ENCODE results near the gene PLEKHJ1.
"Not testable (repeated sequence)": the region's sequence is repeated elsewhere in the genome, so short reads cannot be mapped to it uniquely, and the experiment has no call there.

Gene PLEKHJ1

DNA sequence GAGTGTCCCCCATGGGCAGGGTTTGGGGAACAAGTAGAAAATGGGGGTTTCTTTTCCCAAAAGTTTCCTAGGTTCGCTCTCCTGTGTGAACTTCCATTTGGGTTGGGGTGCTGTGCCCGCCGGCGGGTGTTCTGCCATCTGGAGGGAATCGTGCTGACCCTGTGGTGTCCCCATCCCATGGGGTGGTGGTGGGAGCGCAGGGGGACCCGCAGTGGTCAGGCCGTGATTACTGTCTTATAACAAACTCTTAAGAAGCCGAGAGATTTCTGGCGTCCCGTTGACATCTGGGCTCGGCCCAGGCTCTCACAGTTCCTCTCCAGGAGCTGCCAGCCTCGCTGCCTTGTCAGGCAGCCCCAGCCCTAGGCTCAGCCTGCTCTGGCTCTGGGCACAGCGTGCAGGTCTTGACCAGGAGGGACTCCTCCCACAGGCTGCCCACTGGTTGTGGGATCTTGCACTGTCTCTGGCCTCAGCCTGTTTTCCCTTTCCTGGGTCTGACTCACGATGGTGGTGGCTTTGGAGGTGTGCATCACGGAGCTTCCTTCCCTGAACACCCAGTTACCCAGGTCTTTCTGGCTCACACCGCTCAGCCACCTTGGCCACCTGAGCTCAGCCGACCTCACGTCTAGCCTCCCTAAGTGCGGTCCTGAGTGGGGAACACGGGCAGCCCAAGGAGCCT is 34.5 kb downstream of the PLEKHJ1 start:
- no peak for FAIRE-seq
- no peak for DNase-seq (ENCODE audit: insufficient read length, low spot score)

DNA sequence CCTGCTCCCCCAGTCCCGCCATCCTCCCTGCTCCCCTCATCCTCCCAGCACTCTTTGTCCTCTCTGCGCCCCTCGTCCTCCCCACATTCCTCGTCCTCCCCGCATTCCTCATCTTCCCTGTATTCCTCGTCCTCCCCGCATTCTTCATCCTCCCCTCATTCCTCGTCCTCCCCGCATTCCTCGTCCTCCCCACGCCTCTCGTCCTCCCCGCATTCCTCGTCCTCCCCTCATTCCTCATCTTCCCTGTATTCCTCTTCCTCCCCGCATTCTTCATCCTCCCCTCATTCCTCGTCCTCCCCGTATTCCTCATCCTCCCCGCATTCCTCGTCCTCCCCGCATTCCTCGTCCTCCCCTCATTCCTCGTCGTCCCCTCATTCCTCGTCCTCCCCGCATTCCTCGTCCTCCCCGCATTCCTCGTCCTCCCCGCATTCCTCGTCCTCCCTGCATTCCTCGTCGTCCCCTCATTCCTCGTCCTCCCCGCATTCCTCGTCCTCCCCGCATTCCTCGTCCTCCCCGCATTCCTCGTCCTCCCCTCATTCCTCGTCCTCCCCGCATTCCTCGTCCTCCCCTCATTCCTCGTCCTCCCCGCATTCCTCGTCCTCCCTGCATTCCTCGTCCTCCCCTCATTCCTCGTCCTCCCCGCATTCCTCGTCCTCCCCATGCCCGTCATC is 35.4 kb downstream of the PLEKHJ1 start:
- not testable (repeated sequence) for FAIRE-seq

DNA sequence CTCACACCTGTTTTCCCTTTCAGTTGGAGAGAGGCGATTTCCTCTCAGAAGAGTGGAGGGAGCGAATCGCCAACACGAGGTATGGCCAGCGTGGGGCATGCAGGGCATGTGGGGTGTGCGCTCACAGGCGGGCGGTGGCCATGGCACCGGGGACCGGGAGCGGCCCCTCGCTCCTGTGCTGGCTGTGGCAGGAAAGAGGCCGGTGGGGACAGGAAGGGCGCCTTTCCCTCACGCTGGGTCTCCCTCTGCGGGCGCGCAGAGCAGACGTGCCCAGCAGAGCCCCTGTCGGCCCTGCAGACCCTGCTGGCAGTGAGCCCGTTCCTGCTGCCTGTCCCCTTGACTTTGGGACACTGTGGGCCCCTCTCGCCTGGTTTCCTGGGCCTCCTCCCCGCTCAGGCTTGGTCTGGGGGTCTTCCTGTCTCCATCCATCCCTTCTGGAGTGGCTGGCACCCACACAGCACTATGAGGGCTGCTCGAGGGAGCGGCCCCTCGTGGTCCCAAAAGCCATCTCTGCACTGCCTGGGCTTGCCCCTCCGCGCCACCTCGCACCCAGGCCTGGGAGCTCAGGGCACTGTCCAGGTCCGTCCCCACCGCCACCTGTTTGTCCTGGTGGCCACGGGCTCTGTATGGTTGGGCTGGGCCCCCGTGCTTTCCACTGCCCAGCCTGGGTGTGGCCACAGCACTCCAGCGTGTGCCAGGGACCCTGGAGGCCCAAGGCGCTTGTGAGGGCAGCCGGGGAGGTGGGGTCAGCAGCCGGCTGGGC is 36.1 kb downstream of the PLEKHJ1 start:
- no peak for DNase-seq (ENCODE audit: insufficient read length, low spot score)
- no peak for FAIRE-seq

More for the DNA sequence above, 35.4 kb downstream of the PLEKHJ1 start:
- DNase-seq (ENCODE audit: insufficient read length, low spot score) = not testable (repeated sequence)

DNA sequence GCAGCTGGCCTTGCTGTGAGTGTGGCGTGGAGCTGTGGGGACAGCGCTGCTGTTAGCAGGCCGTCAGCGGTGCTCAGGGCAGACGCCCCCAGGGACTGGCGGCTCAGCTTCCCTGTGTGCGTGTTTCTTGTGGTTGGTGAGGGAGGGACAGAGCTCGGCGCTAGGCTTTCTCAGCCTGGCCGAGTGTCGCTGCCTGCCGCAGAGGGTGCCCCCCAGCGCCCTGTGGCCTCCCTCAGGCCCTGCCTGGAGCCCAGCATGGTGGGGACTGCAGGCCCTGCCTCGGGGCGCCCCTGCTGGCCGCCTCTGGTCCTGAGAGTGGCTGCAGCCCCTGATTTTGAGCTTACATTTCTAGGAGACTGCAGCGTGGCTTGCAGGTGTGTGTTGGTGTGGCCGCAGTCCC is 36.9 kb downstream of the PLEKHJ1 start:
- FAIRE-seq = no peak
- DNase-seq (ENCODE audit: insufficient read length, low spot score) = no peak

DNA sequence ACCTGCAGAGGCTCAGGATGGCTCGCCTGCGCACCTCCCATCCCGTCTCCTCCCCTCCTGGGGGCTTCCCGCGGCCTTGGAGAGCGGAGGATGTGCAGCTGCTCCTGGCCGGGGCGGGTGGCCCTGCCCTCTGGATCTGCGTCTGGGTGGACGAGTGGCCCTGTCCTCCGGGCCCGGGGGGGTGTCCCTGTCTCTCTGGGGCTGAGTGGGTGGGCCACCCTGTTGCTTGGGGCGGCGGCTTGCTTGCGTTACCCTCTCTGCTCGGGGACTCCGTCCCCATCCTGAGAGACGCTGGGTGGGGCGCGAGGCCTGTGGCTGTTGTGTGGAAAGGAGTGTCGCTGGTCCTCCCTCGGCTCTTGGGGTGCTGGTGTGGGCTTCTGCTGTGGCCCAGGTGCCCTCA is 37.8 kb downstream of the PLEKHJ1 start:
- no peak for DNase-seq (ENCODE audit: insufficient read length, low spot score)
- FAIRE-seq = no peak

DNA sequence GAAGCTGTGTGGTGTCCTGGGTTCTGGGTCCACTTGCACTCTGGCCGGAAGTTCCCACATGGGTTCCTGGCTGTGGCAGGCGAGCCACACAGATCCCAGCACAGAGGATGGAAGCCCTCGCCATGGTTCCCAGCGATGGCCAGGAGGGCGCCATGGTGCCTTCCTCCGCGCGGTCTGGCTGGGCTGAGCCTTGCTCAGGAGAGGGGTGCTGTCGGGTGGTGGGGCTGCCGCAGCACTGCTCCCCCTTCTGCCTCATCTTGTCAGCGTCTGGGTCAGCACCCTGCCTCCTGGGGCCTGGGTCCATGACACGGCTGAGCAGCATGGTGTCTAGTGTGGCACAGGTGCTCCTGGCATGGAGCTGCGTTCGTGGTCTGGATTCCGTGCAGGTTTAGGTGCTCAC is 38.9 kb downstream of the PLEKHJ1 start:
- DNase-seq (ENCODE audit: insufficient read length, low spot score) (no peak), FAIRE-seq (no peak)

DNA sequence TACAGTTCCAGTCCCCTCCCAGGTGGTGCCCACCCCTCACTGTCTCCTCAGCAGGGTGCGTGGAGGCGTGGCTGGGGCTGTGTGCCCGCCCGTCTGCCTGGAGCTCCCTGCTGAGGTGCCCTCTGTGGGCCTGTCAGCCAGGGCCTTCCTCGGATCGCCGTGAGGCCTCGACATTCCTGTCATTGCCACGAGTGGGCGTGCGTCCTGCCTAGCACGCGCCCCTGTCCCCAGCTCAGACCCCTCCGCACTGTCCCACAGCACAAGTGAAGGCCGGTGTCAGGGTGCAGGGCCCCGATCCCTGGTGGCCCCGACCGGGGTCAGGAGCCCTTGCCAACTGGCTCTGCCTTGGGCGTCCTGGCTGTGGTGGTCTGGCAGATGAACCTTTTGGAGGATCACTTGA is 40.2 kb downstream of the PLEKHJ1 start:
- DNase-seq (ENCODE audit: insufficient read length, low spot score) (no peak), FAIRE-seq (no peak)

DNA sequence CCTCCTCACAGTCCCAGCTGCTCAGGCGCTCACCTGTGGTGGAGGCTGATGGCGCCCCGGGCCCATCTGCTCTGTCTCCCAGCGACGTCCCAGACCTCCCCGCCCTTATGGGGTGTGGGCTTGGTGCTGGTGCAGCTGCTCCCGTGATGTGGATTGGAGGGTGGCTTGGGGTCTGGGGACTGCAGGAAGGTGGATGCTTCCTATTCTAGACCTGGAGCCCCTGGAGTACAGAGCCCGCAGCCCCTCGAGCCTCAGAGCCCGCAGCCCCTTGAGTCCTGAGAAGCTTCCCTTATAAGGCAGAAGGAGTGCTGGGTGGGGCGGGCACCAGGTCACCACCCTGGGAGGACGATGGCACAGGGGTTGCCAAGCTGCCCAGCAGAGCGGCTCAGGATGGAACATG is 40.8 kb downstream of the PLEKHJ1 start:
- no peak for DNase-seq (ENCODE audit: insufficient read length, low spot score)
- no peak for FAIRE-seq

DNA sequence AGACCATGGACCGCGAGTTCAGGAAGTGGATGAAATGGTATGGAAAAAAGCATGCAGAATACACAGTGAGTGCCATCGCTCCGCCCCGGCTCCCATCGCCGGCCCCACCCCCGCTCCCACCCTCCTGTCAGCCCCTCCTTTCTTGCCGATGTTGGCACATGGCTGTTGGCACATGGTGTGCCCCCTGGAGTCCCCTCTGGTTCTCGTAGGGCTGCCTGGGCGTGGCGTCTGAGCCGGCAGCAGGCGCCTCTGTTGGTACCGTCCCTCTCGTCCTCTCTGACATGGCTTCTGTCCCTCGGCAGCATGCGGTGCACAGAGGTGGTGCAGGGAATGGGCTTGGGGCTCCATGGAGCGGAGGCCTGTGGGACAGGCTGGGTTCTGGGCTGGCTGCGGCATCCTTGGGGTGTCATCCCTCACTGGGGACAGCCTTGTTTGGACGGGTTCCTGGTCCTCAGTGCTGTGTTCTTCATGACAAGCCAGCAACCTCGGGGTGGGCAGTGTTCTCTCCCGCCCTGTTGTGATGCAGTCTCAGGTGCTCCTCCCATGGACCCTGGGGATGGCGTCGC is 41.5 kb downstream of the PLEKHJ1 start:
- no peak for FAIRE-seq
- DNase-seq (ENCODE audit: insufficient read length, low spot score) = no peak

DNA sequence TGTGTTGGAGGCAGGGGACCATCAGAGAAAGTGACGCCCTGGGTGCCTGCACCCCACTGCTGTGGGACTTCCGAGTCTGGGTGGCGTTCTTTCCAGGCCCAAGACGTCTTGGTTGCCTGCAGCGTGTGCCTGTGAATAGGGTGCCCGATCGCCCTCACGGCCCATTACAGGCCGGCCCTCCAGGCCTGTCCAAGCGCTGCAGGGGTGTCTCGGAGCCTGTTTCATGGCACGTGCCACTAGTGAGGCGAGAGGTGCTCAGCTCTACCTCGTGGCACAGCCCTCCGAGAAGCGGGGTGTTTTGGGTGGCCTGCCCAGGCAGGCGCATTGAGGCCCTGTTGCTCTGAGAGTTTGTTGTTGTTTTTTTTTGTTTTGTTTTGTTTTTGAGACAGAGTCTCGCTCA is 42.3 kb downstream of the PLEKHJ1 start:
- FAIRE-seq = no peak
- DNase-seq (ENCODE audit: insufficient read length, low spot score) = no peak

DNA sequence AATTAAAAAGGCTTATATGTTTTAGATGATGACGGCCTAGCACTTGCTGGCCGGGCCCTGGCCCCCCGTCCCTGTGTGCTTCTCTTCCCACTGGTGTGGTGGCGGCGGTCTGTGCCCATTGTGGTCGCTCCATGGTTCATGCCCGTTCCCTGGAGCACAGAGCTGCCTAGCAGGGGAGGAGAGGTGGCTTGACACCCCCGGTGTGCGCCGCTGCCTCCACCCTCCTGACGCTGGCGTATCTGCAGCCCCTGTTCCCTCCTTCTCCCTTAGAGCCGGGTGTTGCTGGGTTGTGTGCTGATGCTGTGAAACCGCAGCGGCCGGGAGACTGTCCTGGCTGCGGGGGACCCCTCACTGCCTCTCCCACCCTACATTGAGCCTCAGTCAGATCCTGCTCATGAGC is 43.3 kb downstream of the PLEKHJ1 start:
- FAIRE-seq = no peak
- no peak for DNase-seq (ENCODE audit: insufficient read length, low spot score)

DNA sequence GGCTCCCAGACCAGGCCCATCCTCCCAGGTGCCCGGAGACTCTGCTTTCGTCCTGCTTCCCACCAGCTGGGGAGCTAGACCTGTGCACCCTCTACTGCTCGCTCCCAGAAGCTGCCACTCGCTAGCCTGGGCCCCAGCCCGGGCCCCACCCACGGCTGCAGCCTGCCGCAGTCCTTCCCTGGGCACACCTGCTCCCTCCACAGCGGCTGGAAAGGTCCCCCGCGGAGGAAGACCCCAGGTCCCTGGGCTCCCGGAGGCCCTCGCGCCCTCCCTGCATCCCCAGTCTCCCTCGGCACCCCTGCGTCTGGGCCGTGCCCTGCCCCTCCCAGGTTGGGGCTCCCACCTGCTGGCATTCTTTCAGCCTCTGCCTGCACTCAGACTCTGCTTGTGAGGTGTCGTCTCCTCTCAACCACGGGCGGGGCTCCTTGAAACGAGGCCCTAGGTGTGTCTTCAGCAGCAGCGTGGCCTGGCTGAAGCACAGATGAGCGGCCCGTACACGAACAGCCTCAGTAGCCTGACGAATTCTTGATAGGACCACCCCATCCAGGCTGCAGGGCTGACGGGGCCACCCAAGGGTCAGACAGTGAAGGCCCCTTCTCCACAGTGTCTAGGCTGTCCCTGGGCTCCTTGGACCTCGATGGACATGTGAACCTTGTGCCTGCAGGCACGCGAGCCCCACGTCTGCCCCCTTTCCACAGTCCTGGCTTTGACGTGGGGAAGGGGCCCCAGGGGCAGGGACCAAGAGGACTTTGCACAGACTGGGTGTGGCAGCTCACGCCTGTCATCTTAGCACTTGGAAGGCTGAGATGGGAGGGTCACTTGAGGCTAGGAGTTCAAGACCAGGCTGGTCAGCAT is 44.4 kb downstream of the PLEKHJ1 start:
- FAIRE-seq = no peak
- no peak for DNase-seq (ENCODE audit: insufficient read length, low spot score)

DNA sequence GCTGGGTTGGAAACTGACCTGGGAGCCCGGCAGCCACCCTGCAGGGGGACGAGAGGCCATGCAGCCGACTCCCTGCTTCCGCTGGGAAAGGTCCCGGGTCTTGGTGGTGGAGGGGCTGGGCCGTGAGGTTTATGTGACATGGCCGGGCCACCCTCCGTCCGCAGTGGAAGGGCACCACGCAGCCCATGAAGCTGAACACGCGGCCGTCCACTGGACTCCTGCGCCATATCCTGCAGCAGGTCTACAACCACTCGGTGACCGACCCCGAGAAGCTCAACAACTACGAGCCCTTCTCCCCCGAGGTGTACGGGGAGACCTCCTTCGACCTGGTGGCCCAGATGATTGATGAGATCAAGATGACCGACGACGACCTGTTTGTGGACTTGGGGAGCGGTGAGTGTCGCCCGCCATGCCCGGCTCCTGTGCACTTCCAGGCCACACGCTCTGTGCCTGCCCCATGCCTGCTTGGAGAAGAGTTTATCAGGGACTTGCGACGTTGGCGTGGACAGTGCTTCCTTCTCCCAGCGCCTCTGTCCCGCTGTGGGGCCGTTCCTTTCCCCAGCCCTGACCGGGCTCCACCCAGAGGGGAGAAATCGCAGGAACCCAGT is 45.2 kb downstream of the PLEKHJ1 start:
- DNase-seq (ENCODE audit: insufficient read length, low spot score) = no peak
- no peak for FAIRE-seq

DNA sequence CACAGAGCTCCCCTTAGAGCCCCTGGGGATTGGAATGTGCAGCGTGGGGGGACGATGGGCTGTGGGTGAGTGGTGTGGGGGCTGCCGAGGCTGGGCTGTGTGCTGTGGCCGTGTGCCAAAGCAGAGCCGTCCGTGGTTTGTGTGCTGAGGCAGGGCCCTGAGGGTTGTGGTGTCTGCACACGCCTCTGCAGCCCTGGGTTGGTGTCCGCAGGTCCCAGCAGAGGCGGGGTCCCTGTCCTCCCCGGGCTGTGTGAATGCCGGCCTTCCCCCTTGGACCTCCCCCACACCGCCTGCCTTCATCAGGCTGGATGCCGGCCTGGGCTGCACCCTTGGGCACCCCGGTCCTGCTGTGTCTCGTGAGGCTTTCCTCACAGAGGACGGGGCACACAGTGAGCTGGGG is 46.2 kb downstream of the PLEKHJ1 start:
- DNase-seq (ENCODE audit: insufficient read length, low spot score) (no peak), FAIRE-seq (no peak)

DNA sequence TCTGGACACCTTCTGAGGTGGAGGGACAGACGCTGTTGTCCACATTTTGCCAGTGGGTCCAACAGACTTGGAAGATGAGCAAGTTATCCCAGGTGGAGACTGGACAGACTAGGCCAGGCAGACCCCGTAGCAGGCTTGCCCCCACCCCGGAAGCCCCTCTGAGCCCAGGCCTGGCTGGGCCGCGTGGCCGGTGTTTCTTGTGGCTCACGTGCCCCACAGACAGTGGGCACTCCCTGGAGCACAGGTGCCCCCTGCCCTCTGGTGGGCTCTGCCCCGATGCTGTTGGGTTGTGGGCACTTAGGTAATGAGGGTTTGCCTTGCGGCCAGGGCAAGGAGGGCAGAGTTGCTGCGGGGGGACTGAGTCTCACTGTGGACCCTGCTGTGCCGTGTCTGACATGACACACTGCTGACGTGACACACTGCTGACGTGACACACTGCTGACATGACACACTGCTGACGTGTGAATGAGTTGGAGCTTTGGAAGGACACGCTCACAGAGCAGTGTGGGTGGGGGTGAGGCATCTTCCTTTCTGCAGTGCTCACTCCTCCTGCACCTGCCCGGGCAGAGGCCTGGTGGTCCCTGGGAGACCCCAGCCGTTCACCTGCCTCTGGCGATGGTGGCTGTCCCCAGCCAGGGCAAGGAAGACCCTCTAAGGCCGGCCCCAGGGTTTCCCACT is 47.3 kb downstream of the PLEKHJ1 start:
- no peak for FAIRE-seq
- no peak for DNase-seq (ENCODE audit: insufficient read length, low spot score)

DNA sequence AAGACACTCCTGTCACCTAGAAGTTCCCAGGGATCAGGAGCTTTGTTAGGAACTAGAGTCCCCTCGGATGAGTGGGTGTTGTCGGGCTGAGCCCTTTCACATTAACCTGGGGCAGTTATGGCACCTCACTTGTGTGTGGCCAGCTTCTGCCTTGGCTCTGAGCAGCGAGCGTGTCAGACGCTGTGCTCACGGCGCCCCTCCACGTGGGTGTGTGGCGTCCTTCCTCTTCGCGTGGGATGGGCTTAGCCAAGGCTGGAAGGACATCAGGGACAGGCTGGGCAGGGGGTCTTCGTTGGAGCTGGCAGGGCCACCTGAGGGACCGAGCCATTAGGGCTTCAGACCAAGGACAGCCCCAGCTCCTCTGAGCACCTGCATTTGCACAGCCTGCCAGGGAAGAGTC is 49.0 kb downstream of the PLEKHJ1 start:
- DNase-seq (ENCODE audit: insufficient read length, low spot score) = no peak
- no peak for FAIRE-seq

DNA sequence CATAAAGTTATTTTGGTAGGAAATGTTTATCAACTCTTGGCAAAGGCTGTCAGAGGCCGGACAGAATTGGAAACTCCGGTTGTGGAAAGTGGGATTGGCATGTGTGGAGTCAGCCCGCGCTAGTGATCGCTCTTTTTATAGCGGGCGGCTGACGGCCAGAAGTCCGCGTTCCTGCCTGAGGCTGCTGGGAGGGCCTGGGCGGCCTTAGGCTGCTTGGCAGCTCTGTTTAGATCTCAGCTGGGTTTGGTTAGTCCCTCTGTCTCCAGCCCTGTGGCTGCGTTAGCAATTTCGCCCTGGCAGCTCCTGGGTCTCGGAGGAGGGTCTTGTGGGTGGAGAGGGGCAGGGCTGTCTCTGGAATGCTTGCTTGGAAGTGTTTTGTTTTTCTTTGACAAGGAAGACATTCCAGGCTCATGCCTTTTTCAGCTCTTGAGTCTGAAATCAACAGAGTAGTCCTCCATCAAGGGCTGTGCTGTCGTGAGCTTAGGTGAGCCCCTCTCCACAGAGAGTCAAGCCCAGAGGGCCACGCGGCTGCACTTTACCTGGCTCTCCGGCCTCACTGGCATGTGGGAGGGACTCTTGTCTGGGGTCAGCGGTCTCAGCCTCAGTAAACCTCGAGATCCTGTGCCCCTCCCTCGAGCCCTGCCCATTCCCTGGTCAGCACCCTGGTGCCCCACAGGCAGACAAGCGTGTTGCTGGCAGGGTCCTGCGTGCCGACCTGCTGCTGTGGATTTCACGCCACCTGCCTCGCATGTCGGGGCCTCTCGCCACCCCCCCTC is 49.9 kb downstream of the PLEKHJ1 start:
- no peak for FAIRE-seq
- DNase-seq (ENCODE audit: insufficient read length, low spot score) = no peak

DNA sequence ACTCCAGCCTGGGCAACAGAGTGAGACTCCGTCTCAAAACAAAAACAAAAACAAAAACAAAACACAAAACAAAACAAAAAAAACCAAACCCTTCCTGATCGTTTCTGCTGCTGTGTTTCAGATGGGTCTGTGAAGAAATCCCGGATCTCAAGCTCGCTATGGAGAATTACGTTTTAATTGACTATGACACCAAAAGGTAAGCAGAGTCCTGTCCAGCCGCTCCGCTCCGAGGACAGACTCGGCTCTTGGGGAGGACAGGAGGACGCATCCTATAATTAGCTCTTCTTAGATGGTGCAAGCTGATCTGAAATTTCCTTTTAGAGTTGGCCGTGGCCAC is 50.4 kb downstream of the PLEKHJ1 start:
- no peak for FAIRE-seq
- no peak for DNase-seq (ENCODE audit: insufficient read length, low spot score)

DNA sequence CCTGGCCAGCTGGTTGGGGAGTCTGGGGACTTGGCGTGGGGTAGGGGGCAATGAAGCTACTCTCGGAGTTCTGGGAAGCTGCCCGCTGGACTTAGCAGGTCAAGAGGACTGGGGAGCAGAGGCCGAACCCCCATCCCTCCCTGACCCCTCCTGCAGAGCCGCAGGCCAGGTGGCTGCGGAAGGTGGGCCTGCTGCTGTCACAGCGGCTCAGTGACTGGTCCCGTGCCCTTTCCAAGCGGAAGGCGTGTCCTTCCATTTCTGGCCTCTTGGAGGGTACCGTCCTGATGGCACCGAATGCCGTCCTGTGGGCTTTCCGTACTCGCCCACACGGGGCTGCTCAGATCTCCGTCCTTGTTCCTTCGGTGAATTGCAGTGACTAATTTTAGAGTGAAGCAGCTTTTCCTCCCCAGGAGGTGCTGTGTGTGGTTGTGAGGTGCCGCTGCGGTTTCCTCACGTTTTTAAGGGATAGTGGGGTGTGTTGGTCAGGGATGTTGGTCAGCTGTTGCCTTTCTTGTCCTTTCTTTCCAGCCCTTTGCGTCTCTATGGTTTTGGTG is 51.6 kb downstream of the PLEKHJ1 start:
- FAIRE-seq = no peak
- no peak for DNase-seq (ENCODE audit: insufficient read length, low spot score)
